HEK293 (cell line): ENCODE data around the gene ROBO1.

Experiments used
- ATF2 ChIP-seq: fragments of 450-650 bp; formaldehyde crosslinking; IDR thresholded peaks from 2 replicates; pipeline ENCODE4 v1.5.1; 2016; ENCODE audit warnings: missing biosample characterization, missing genetic modification characterization, low read depth
- CTCF ChIP-seq: fragments of 450-650 bp; formaldehyde crosslinking; IDR thresholded peaks from 2 replicates; pipeline ENCODE4 v1.5.1; 2016; ENCODE audit warnings: missing biosample characterization, missing genetic modification characterization
- PBX3 ChIP-seq: sonication (generic); formaldehyde crosslinking; IDR thresholded peaks from 2 replicates; pipeline ENCODE4 v1.8.1; 2022; ENCODE audit warnings: mild to moderate bottlenecking, moderate library complexity, missing genetic modification reagents
- ZBTB1 ChIP-seq: fragments of 450-650 bp; formaldehyde crosslinking; IDR thresholded peaks from 2 replicates; pipeline ENCODE4 v1.5.1; 2016; ENCODE audit warnings: missing biosample characterization, missing genetic modification characterization
- ZBTB11 ChIP-seq: fragments of 450-650 bp; formaldehyde crosslinking; conservative IDR thresholded peaks from 2 replicates; pipeline ENCODE4 v1.5.1; 2016; ENCODE audit warnings: low read depth, missing biosample characterization, missing genetic modification characterization
- ZBTB20 ChIP-seq: fragments of 450-650 bp; formaldehyde crosslinking; IDR thresholded peaks from 2 replicates; pipeline ENCODE4 v1.5.1; 2016; ENCODE audit warnings: missing biosample characterization, missing genetic modification characterization
- ZBTB26 ChIP-seq: fragments of 450-650 bp; formaldehyde crosslinking; optimal IDR thresholded peaks from 2 replicates; pipeline ENCODE3; 2016; ENCODE audit warnings: missing biosample characterization, mild to moderate bottlenecking, missing genetic modification characterization
- ZNF133 ChIP-seq: fragments of 450-650 bp; formaldehyde crosslinking; IDR thresholded peaks from 2 replicates; pipeline ENCODE4 v1.5.1; 2016; ENCODE audit warnings: missing biosample characterization, missing genetic modification characterization
- ZNF202 ChIP-seq: fragments of 450-650 bp; formaldehyde crosslinking; IDR thresholded peaks from 2 replicates; pipeline ENCODE4 v1.5.1; 2016; ENCODE audit warnings: missing biosample characterization, missing genetic modification characterization, borderline replicate concordance
- ZNF292 ChIP-seq: fragments of 450-650 bp; formaldehyde crosslinking; IDR thresholded peaks from 2 replicates; pipeline ENCODE4 v1.5.1; 2016; ENCODE audit warnings: low read depth, missing biosample characterization, missing genetic modification characterization, borderline replicate concordance
- ZNF423 ChIP-seq: fragments of 450-650 bp; formaldehyde crosslinking; IDR thresholded peaks from 2 replicates; pipeline ENCODE4 v1.5.1; 2016; ENCODE audit warnings: missing biosample characterization, missing genetic modification characterization
- ZNF449 ChIP-seq: fragments of 450-650 bp; formaldehyde crosslinking; IDR thresholded peaks from 2 replicates; pipeline ENCODE4 v1.5.1; 2017; ENCODE audit warnings: missing biosample characterization, mild to moderate bottlenecking, missing genetic modification characterization, moderate library complexity
- ZNF639 ChIP-seq: fragments of 450-650 bp; formaldehyde crosslinking; IDR thresholded peaks from 2 replicates; pipeline ENCODE4 v1.5.1; 2016; ENCODE audit warnings: missing biosample characterization, missing genetic modification characterization
- ZNF768 ChIP-seq: fragments of 450-650 bp; formaldehyde crosslinking; IDR thresholded peaks from 2 replicates; pipeline ENCODE4 v1.5.1; 2018; ENCODE audit warnings: missing biosample characterization, mild to moderate bottlenecking, missing genetic modification characterization

GRCh38 chr3:79286882-79287281 lies 480.9 kb downstream of the ROBO1 start:
- no peak for TF ChIP-seq ATF2 (tag by site-specific recombination)
- no peak for TF ChIP-seq ZNF202 (tag by site-specific recombination)
- no peak for TF ChIP-seq CTCF (tag by site-specific recombination)
- TF ChIP-seq ZBTB26: no peak
- TF ChIP-seq ZNF133 (tag by site-specific recombination): no peak
- TF ChIP-seq ZNF768 (tag by site-specific recombination): no peak
- no peak for TF ChIP-seq ZNF449 (tag by site-specific recombination)
- no peak for TF ChIP-seq ZNF639 (tag by site-specific recombination)
- no peak for TF ChIP-seq ZBTB1
- TF ChIP-seq ZBTB11: no peak
- TF ChIP-seq PBX3 (CRISPR knock-in tag): no peak
- TF ChIP-seq ZBTB20: no peak
- TF ChIP-seq ZNF292 (tag by site-specific recombination): no peak
- no peak for TF ChIP-seq ZNF423 (tag by site-specific recombination)
